ENCODE measurements around the gene GAK.
"Not testable (repeated sequence)": the region's sequence is repeated elsewhere in the genome, so short reads cannot be mapped to it uniquely, and the experiment has no call there.

GAK gene

DNA sequence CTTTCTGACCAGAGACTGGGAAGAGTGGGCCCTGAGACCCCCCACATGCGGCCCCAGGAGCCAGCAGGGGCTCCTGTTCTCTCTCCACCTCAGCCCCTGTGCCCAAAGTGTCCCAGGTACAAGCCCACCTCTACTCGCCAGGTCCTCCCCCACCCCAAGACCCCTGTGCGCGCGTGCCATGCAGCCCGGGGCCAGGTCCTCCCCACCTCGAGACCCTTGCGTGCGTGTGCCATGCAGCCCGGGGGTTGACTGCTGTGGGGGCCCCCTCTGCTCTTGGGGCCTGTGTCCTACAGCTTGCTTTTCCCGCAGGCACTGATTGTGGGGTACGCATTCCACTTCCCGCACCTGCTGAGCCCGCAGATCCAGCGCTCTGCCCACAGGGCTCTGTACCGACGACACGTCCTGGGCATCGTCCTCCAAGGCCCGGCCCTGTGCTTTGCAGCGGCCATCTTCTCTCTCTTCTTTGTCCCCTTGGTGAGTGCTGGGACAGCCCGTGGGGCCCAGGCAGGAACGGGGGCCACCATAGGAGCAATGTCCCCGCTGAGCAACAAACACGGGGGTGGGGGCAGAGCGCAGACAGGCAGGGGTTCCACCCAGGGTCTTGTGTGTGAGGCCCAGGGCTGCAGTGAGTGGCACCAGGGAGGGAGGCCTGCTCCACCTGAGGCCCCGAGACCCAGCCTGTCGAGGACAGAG is 20.9 kb upstream of the GAK start:
- no peak for DNase-seq (ENCODE audit: low read depth)

DNA sequence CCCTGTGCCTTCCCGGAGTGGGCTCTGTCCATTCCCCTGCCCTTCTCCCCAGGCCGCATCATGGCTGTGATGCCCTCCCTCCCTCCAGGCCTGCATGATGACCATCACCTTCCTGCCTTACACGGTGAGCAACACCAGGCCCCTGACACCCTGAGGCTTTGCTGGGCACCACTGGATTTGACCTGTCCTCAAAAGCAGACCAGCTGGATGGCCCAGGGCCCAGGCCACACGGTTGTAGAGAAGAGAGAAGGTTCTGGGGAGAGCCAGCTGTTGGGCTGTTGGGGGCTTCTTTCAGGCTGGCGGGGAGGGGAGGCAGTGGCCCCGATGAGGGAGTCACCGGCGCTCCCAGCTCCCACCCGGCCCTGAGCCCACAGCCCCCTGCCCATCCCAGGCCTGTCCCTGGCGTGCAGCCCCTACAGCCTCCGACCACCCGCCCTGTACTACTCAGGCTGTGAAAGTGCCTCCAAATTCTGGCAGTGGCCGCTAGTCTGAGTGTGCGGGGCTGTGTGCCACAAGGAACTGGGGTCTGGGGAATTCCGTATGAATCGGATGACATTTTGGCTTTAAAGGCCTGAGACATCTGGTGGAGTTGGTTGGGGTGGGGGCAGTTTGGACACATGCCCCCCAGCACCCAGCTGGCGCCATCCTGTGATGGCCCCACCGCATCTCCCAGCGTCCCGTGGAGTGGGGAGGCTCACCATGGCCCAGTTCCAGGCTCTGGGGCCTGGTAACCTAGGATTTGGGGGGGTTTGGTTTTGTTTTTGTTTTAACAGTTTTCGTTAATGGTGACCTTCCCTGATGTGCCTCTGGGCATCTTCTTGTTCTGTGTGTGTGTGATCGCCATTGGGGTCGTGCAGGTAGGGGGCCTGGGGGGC is 19.7 kb upstream of the GAK start:
- no peak for DNase-seq (ENCODE audit: low read depth)

DNA sequence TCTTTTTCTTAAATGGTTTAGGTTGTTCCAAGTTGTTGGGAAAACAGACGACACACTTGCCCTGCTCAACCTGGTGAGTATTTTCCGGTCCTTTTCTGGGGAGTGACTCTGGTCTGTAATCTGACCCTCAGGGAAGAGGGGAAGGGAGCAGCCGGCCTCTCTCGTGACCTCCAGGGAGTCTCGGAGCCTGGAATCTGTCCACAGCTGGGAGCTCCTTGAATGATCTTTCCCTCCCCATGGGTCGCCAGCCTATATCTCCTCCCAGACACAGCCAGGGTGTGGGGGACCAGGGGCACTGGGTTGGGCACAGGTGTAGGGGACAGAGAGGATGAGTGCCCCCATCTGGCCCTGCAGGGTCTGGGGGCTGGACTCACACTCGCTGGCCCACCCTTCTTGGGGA is 19.1 kb upstream of the GAK start:
- DNase-seq (ENCODE audit: low read depth), result no peak

DNA sequence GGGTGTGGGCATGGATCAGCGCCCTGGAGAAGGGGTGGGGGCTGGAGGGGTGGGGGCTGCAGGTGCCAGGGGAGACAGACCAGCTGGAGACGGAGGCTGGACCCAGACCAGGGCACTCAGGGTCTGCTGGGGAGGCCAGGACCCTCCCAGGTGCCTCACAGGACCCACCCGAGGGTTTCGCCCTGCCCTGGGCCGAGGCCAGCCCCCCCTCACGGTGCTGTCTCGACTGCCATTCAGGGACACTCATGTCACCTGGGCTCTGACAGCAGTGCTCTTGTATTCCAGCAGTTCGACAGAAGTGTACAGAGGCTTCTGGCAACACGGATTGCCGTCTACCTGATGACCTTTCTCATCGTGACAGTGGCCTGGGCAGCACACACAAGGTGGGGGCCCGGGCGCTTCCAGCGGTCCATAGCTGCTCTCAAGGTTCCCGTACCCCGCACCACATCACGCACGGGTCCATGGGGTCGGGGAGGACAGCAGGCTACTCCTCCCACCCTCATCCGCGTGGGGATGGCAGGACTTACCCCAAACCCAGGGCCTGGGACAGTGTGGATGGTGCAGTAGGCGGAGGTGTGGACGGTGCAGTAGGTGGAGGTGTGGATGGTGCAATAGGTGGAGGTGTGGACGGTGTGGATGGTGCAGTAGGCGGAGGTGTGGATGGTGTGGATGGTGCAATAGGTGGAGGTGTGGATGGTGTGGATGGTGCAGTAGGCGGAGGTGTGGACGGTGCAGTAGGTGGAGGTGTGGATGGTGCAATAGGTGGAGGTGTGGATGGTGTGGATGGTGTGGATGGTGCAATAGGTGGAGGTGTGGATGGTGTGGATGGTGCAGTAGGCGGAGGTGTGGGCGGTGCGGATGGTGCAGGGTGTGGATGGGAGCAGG is 18.3 kb upstream of the GAK start:
- DNase-seq (ENCODE audit: low read depth), result no peak

- DNase-seq (ENCODE audit: low read depth), result no peak
Measured at GRCh38 chr4:949656-950055, 17.5 kb upstream of the GAK start.

DNA sequence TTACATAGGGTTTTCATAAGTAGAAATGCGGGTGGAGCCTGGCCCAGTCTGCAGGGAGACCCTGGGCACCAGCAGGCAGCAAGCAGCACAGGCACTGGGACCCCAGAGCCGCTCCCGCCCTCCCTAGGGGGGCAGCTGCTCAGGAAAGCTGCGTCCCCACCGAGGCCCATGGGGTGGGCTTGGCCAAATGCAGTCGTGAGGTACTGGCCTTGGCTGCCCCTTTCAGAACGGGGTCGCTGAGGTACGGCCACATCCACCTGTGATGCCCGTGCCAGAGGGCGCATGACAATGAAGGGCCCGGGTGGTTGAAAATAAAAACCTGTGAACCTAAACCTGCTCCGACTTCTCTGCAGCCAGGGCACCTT is 16.8 kb upstream of the GAK start:
- DNase-seq (ENCODE audit: low read depth), result no peak

DNA sequence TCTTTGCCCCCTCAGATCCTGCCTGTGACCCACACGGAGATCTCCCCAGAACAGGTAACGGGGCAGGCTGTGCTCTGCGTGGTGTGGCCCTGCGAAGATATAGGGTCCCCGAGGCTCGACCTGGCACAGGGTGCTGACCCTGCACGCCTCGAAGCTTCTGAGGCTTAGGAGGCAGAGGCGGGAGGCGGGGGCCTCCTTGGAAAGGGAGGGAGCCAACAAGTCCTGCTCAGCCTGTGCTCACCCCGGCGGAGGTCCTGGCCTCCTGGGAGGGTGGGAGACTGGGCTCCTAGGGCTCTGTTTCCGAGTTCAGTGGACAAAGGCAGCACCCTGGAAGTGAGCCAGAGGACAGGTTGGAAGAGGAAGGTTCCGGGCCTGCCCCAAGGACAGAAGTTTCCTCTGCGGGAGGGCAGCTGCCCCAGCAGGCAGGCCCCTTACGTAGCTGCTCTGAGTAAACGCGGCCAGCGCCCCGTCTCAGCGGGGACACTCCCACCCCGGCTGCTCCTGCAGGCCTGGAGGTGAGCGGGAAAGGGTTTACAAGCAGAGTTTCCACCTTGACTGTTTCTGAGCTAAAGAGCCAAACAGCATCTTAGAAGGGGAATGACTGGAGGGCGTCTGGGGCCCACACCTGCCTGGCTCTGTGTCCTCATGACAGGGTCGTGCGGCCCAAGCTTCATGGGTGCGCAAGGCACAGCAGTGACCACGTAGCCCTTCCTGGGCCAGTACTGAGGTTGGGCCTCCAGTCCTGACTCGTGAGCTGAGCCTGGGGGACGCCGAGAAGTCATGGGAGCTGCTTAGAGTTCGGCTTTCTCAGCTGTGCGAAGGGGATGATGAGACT is 16.2 kb upstream of the GAK start:
- DNase-seq (ENCODE audit: low read depth), result no peak

DNA sequence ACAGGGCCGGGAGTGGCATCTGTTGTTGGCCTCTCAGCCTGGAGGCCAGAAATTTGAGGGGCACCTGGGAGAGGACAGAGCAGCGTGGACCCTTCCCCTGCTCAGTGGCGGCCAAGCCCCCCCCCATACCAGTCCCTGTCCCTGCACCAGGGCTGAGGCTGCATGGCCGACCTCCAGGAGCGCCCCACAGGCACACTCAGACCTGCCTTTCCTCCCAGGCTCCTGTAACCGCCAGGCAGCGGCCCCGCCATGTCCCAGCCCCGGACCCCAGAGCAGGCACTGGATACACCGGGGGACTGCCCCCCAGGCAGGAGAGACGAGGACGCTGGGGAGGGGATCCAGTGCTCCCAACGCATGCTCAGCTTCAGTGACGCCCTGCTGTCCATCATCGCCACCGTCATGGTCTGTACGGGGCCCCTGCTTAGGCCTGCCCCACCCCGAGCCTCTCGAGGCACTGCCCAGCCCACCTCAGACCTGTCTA is 15.4 kb upstream of the GAK start:
- no peak for DNase-seq (ENCODE audit: low read depth)

DNA sequence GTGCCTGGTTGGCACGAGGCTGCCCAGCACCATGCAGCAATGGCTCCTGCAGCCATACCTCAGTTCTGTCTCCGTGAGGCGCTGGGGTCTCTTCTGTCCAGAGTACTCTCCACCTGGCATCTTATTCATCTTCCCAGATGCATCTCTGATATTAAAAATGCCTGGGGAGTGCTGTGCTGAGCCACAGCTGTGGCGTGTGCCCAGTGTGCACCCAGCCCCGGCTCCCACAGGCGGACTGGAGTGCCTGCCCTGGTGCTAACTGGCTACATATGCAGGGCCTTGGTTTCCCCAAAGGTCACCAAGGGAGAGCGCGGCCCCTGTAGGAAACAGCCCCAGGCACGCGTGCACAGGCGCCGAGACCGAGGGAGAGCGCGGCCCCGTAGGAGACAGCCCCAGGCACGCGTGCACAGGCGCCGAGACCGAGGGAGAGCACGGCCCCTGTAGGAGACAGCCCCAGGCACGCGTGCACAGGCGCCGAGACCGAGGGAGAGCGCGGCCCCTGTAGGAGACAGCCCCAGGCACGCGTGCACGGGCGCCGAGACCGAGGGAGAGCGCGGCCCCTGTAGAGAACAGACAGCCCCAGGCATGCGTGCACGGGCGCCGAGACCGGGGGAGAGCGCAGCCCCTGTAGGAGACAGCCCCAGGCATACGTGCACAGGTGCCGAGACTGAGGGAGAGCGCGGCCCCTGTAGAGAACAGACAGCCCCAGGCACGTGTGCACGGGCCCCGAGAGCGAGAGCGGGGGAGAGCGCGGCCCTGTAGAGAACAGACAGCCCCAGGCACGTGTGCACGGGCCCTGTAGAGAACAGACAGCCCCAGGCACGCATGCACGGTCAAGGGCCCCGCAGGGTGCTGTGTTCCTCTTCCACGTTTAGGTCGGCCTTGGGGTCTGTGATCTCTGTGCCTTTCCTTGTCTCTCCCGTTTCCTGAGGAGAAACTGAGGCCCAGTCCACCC is 14.7 kb upstream of the GAK start:
- no peak for DNase-seq (ENCODE audit: low read depth)

- DNase-seq (ENCODE audit: low read depth), result no peak
Measured at GRCh38 chr4:946103-946450, 14.0 kb upstream of the GAK start.

- no peak for DNase-seq (ENCODE audit: low read depth)
Measured at GRCh38 chr4:945274-946102, 13.4 kb upstream of the GAK start.

DNA sequence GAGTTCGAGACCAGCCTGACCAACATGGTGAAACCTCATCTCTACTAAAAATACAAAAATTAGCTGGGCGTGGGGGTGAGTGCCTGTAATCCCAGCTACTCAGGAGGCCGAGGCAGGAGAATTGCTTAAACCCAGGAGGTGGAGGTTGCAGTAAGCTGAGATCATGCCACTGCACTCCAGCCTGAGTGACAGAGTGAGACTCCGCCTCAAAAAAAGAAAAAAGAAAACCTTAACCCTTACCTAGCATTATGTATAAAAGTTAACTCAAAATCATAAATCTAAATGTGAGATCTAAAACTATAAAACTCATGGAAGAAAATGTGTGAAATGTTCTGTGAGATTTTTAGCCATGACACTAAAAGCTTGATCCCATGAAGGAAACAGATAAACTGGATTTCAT is 7.4 kb upstream of the GAK start:
- not testable (repeated sequence) for DNase-seq (ENCODE audit: low read depth)

DNA sequence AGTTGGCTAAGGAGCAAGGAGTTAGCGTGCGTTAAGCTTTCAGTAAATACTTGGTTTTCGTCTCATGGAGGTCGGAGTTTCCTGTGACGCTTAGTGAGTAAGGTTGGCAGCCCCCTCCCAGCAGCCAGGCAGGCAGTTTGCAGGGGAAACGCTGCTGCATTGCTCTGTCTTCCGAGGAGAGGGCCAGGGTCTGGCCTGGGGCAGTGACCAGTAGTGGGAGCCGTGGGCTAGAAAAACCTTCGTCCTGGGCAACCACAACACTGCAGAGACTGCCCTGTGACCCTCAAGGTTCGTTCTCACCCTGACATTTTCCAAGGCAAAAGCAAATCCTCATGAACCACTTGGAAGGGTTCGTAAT is 576 bp upstream of the GAK start:
- DNase-seq (ENCODE audit: low read depth), result no peak

GRCh38 chr4:931194-931959 is 739 bp downstream of the GAK start:
- DNase-seq (ENCODE audit: low read depth), result no peak

GRCh38 chr4:930827-931193 is 1.3 kb downstream of the GAK start:
- DNase-seq (ENCODE audit: low read depth), result no peak

DNA sequence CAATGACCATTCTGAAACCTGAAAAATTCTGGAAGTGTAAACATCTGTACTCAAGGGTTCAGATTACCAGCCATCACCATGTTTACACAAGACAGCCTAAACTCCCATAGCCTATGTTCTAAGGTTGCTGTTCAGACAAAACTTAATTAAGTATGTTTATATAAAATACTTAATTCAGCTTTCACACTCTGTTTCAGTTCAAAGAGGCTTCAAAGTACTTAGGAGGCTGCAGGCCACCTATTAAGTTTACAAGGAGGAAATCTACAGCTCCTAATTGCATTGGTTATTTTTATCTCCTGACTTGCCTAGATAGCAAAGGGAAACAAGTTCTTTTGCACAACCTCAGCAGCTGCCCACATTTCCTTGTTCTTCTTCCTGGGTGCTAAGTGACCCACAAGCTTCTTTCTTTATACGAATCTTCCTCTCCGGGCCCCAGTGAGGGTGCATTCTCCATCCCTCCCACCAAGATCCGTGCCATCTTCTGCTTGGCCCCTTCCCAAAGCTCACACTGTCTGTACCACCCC is 2.0 kb downstream of the GAK start:
- no peak for DNase-seq (ENCODE audit: low read depth)

DNA sequence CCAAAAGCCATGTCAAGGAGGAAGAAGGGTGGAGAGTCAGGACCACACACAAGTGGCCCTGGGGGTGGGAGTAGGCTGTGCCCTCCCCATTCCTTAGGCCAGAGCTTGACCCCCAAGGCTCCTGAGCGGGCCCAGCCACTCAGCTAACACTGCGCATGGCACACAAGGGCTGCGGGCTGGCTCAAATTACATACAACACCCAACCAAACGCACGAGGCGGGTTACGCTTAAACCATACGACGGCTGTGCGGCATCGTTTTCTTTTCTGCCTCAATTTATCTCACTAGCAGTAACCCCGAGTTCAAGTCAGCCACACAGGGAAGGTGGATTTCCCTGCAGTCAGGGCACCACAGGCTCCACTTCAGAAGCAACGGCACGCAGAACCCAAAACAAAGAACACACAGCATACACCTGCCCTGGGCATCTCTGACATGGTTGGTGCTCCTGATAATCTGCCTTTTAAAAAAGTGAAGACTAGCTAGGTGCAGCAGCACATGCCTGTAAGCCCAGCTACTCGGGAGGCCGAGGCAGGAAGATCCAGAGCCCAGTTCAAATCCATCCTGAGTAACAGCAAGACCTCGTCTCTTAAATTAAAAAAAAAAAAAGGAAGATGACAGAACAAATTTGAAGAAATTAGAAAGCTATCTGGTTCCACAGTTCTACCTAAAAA is 2.9 kb downstream of the GAK start:
- DNase-seq (ENCODE audit: low read depth), result no peak

GRCh38 chr4:927566-927965 is 4.5 kb downstream of the GAK start:
- DNase-seq (ENCODE audit: low read depth), result not testable (repeated sequence)
